Measurements from ENCODE around the gene DYNC2H1.
"Not testable (repeated sequence)": the region's sequence is repeated elsewhere in the genome, so short reads cannot be mapped to it uniquely, and the experiment has no call there.

The DYNC2H1 gene

DNA sequence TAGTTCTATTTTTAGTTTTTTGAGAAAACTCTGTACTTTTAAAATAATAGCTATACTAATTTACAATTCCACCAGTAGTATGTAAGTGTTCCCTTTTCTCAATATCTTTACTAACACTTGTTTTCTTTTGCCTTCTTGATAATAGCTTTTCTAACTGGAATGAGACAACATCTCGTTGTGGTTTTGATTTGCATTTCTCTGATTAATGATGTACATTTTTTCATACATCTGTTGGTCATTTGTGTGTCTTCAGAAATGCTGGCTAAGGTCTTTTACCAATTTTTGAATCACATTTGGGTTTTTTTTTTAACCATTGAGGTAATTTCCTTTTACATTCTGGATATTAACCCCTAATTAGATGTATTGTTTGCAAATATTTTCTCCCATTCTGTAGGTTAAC, 258.9 kb downstream of the DYNC2H1 start:
- in situ Hi-C loops (cut with HindIII; ENCODE audit: low sequenced_read_pairs) = no loop called here

DNA sequence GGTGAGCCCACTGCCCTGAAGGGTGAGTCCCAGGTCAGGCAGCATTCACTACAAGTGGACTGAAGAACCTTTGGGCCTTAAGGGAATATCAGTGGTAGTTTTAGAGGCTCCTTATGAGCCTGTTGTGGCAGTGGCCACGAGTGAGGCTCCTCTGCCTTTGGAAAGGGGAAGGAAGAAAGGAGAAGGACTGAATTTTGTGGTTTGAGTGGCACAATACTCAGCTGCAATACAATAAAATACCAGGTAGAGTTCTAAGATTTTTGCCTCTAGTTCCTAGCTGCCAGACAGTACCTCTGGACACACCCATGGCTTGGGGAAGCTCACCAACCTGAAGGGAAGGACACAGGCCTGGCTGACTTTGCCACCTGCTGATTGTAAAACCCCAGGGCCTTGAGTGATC, 260.9 kb downstream of the DYNC2H1 start:
- in situ Hi-C loops (cut with HindIII; ENCODE audit: low sequenced_read_pairs) = no loop called here

DNA sequence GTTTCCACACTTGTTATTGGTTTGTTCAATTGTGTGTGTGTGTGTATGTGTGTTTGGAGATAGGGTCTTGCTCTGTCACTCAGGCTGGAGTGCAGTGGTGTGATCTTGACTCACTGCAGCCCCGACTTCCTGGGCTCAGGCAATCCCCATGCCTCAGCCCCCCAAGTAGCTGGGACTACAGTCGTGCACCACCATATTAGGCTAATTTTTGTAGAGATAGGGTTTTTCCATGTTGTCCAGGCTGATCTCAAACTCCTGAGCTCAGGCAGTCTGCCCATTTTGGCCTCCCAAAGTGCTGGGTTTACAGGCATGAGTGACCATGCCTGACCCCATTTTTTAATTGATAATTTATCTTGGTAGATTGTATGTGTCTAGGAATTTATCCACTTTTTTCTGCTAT, 263.7 kb downstream of the DYNC2H1 start:
- in situ Hi-C loops (cut with HindIII; ENCODE audit: low sequenced_read_pairs) = no loop called here

DNA sequence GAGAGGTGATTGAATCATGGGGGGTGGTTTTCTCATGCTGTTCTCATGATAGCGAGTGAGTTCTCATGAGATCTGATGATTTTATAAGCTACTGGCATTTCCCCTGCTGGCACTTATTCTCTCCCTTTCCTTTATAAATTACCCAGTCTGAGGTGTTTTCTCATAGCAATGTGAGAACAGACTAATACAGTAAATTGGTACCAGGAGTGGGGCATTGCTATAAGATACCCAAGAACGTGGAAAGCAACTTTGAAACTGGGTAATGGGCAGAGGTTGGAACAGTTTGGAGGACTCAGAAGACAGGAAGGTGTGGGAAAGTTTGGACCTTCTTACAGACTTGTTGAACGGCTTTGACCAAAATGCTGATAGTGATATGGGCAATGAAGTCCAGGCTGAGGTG, 265.0 kb downstream of the DYNC2H1 start:
- in situ Hi-C loops (cut with HindIII; ENCODE audit: low sequenced_read_pairs) = not testable (repeated sequence)

DNA sequence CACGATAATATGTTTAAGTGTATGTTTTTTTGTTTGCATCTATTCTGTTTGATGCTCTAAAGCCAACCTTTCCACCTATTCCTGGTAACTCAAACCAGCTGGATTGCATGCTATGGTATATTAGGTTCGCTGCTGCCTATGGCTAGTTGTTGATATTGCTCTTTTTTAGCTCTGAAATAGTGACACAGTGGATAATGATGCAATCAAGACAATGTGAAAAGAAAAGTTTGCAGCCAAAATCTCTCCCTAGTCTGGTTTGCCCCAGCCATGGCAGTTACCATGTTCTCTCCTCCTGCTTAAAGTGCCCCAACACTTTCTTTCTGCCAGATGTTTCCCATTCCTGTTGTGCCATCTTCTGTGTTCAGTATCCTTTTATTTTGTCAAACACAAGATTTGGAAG, 269.7 kb downstream of the DYNC2H1 start:
- in situ Hi-C loops (cut with HindIII; ENCODE audit: low sequenced_read_pairs) = no loop called here

DNA sequence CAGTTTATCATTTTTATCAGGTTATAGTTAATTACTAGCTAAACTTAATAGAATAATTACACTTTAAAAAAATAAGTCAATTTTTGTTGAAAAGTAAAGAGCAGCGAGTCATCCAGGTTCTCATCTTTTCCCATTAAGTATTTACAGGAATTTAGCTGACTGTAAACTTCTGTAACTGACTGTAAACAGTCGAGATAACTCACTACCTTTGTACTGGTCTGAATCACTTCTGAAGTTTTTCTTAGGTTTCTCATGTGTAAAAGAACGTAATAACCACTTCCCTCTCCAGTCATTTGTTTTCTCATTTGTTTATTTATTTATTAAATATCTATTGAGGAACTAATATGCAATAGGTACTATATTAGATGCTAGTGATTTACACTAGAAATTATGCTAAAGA, 270.8 kb downstream of the DYNC2H1 start:
- in situ Hi-C loops (cut with HindIII; ENCODE audit: low sequenced_read_pairs) = no loop called here

DNA sequence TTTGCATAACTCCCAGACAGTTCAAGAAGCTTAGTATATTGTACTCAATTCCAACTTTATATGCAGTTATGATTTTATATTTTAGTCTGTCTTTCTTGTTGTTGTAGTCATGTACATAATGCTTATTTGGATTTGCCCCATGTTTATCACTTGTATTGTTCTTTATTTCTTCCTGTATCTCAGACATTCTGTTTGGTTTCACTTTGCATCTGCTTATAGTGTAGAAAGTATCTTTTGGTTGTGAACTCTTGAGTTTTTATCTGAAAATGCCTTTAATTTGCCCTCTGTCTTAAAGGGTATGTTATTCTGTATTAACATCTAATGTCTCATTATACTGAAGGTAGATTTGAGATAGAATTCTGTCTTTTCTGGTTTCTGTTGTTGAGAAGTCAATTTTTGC, 275.4 kb downstream of the DYNC2H1 start:
- in situ Hi-C loops (cut with HindIII; ENCODE audit: low sequenced_read_pairs) = no loop called here

DNA sequence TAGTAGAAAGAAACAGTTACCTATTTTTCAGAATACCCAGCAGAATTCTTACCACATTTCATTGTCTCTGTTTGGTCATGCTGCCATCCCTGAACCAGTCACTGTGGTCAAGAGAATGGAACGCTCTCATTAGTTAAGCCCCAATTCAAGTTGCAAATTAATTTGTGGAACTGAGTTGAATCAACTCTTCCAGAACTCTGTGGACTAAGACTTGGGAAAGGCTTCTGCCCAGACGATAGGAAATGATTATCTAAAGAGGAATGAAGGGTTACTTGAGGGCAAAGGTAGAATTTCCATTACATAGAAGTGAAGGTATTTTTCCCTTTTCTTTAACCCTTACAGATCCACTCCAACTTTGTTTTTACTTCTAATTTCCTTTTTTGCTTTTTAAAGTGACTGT, 286.4 kb downstream of the DYNC2H1 start:
- in situ Hi-C loops (cut with HindIII; ENCODE audit: low sequenced_read_pairs) = no loop called here

DNA sequence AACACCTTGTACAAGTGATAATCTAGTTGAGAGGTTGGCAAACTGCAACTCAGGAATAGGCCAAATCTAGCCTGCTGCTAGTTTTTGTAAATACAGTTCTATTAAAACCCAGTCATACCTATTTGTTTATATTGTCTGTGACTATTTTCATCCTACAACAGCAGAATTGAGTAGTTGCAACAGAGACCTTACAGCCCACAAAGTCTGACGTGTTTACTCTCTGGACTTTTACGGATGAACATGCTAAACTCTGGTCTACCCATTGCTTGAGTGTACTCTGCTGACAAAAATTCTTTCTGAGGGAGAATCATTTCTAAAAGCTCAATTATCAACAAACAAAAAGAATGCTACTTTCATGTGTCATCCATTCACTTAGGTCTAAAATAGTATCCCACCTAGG, 287.0 kb downstream of the DYNC2H1 start:
- in situ Hi-C loops (cut with HindIII; ENCODE audit: low sequenced_read_pairs) = no loop called here

DNA sequence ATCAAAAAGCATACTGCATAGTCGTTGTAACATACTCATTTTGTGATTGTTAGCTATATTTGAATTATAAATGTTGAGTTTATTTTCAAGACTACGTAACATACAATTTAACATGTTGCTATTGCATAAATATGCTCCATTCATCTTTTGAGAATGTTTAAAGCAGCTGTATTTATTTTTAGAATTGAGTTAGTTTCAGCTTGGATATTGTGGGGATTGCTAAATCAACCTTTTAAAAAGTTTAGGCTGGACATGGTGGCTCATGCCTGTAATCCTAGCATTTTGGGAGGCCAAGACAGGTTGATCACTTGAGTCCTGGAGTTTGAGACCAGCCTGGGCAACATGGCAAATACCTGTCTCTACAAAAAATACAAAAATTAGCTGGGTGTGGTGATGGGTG, 288.1 kb downstream of the DYNC2H1 start:
- in situ Hi-C loops (cut with HindIII; ENCODE audit: low sequenced_read_pairs) = no loop called here

DNA sequence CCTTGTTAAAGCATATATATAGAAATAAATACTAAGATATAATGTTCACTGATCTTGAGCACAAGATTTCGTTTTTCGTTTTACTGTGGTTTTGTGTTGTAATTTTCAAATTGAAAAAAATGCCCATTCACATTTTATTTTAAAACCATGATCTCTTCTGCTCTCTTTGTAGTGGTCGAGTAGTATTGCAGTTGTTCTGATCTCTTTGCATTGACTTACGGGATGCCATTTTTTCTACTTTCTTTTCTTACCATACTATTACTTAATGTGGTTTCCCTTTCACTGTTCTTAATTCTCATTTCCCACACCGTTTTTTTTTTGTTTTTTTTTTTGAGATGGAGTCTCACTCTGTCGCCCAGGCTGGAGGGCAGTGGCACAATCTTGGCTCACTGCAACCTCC, 289.6 kb downstream of the DYNC2H1 start:
- in situ Hi-C loops (cut with HindIII; ENCODE audit: low sequenced_read_pairs) = no loop called here

DNA sequence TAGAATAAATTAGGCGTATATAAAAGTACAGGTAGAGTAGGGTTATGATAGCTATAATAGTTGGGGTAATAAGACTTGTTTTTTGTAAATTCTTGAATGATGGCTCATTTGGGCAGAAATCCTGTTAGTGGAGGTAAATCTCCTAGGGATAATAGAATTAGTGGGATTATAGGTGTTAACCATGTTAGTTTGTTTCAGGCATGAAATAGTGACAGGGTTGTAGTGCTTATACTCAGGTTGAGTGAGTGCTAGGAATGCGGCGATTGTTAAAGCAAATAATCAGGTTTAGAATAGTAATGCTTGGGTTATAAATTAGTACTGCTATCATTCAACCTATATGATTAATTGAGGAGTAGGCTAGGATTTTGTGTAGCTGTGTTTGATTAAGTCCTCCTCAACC, 297.1 kb downstream of the DYNC2H1 start:
- in situ Hi-C loops (cut with HindIII; ENCODE audit: low sequenced_read_pairs) = no loop called here

DNA sequence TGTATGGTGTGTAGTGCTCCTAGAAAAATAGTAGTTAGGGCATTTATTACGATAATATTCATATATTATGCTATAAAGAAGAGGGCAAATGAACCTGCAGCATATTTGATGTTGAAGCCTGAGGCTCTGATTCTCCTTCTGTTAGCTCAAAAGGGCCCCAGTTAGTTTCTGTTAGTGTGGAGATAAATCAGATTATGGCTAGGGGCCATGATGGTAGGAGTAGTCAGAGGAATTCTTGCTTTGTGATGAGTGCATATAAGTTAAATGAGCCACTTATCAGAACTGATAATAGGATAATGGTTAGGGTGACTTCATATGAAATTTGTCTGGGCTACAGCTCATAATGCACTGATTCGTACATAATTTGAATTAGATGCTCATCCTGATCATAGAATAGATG, 298.4 kb downstream of the DYNC2H1 start:
- in situ Hi-C loops (cut with HindIII; ENCODE audit: low sequenced_read_pairs) = no loop called here

DNA sequence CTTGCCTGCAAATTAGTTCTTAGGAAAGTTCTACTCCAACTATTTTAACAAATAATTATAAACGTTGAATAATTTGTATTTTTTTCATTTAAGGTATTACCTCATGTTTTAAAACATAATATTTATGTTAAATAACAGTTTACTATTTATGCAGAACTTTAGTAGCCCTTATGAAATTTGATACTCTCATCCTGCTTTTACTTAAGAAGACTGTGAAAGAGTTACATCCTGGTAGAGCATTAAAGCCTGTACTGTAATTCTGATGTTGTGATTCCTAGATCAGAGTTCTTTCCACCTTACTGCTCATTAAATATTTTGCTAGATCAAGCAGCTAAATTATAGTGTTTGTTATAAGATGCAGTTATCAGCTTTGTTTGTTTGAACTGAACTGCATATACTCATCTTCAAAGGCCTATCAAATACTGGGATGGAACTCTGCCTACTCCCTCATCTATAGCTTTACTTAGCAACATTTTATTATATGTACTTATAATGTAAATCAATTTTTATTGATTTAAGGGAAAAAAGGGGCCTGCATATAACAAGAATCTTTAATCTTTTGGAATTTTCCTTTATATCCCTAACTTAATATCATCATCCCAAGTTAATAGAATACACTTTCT, 304.2 kb downstream of the DYNC2H1 start:
- in situ Hi-C loops (cut with HindIII; ENCODE audit: low sequenced_read_pairs) = no loop called here

DNA sequence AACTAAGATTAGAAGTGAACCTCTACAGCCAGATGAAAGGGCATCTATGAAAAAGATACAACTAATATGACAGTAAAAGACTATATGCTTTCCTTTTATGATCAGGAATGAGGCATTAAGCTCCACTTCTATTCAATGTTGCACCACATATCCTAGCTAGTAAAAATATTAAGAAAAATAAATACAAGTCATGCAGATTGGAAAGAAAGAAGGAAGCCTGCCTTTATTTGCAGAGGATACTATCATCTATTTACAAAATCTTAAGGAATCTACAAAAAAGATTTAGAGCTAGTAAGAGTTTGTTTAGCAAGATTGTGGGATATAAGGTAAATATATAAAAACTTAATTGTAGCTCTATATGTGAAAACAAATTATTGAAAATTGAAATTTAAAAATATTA, 308.8 kb downstream of the DYNC2H1 start:
- in situ Hi-C loops (cut with HindIII; ENCODE audit: low sequenced_read_pairs) = no loop called here

DNA sequence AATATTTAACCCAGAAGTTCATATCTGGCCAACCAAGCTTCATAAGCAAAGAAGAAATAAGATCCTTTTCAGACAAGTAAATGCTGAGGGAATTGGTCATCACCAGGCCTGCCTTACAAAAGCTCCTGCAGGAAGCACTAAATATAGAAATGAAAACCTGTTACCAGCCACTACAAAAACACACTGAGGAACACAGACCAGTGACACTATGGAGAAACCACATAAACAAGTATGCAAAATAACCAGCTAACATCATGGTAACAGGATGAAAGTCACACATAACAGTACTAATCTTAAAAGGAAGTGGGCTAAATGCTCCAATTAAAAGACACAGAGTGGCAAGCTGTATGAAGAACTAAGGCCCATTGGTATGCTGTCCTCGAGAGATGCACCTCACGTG, 311.4 kb downstream of the DYNC2H1 start:
- in situ Hi-C loops (cut with HindIII; ENCODE audit: low sequenced_read_pairs) = no loop called here

DNA sequence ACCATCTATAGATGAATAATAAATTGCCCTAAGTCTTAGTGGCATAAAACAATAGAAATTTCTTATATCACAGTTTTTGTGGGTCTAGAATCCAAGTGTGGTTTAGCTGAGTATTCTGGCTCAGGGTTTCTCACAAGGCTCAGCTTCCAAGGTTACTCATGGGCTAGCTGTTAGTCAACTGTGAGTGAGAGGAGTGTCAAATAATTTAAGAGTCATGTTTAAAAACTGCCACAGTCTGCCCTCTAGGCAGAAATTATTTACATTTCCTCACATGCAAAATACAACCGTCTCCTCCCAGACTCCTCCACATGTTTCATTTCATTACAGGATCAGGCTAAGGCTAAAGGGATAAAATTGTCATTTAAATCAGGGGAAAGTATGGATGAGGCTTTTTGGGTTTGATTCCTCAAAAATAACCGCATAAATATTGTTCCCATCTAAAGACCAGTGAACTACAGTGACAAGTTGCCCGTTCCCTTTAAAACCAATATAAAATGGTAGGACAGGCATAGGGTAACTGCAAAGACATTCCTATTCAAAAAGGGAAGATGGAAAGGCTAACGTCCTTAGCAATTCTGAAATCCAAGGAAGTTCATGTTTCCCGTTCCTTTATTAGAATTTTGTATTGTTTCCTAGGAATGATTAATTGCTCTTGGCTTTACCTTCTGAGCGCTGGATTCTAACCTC, 324.3 kb downstream of the DYNC2H1 start:
- in situ Hi-C loops (cut with HindIII; ENCODE audit: low sequenced_read_pairs) = no loop called here

DNA sequence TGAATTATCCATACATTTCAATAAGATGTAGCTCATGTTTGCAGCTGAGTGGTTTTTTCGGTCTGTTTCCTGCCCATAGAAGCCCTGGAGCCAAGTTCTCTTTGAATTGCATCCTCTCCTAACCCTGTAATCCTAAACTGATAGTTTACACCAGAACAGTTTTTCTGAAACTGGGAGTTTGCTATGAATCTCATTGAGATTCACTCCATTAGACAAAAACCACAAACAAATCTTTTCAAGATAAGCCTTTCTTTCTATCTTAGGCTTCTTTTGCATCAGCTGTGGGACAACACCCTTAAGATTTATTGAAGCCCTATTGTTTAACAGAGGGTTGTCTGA, 324.8 kb downstream of the DYNC2H1 start:
- in situ Hi-C loops (cut with HindIII; ENCODE audit: low sequenced_read_pairs) = no loop called here

DNA sequence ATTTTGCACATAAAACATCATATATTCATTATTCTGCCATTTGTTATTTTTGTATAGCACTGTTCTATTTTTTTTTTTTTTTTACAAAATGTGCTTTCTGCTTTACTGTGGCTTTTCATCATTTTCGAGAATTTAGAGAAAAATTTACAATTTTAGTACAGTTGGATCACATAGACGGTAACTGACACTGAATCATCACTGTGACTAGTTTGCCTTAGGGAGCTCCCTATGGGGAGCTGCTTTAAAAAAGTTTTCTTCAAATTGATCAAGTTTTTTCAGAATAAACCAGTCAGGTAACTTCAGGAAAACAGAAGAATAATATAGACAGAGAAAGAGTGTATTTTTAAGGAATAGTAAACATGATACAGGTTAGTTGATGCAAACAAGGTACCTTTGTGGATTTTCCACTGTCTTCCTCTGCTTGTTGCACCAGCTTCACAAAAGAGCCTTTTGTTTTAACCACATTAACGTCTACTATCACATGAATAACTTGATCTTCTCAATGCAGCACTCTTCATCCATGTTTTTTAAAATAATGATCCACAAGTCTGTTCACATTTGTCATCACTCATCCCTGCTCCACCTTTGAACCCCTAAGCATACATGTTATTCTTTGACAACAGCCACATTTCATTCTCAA, 327.0 kb downstream of the DYNC2H1 start:
- in situ Hi-C loops (cut with HindIII; ENCODE audit: low sequenced_read_pairs) = no loop called here

DNA sequence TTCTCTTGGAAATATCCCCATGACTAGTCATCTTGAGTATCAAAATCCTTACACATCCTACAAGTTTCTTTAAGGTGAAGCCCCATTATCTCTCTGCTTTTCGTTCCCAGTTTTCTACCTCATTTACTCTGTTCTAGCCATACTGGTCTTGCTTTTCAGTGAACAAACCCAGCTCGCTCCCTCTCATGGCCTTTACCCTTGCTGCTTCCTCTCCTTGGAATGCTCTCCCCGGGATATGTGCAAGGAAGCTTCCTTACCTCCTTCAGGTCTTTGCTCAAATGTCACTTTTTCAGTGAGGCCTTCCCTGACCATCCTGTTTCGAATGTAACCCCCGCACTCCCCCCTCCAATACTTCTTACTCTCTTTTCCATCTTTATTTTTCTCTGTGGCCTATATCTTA, 331.8 kb downstream of the DYNC2H1 start:
- in situ Hi-C loops (cut with HindIII; ENCODE audit: low sequenced_read_pairs) = no loop called here

DNA sequence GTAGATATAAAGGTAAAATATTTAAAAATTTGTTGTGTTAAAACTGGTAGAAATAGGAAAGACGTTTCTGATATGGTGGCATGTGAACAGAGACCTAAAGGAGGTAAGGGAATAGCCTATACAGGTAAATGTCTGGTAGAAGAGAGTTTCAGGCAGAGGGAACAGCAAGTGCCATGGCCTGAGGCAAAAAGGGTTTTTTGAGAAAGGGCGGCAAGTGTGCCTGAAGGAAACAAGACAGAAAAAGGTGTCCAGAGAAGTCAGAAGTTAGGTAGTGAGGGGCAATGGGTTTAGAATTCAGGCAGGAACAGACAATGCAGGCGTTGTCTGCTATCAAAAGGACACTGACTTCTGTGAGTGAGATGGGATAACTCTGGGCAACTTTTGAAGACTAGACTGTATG, 339.7 kb downstream of the DYNC2H1 start:
- in situ Hi-C loops (cut with HindIII; ENCODE audit: low sequenced_read_pairs) = no loop called here

DNA sequence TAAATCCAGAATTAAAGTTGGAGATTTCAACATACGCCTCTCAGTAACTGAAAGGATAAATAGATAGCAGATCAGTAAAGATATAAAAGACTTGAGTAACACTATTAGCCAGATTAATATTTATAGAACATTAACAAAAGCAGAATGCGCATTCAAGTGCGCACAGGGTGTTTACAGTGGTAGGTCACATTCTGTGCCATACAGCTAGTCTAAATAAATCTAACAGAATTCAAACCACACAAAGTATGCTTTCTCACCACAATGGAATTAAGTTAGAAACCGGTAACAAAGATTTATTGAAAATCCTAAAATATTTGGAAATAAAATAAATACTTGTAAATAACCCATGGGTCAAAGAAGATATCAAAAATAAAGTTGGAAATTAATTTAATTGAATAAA, 341.0 kb downstream of the DYNC2H1 start:
- in situ Hi-C loops (cut with HindIII; ENCODE audit: low sequenced_read_pairs) = no loop called here

DNA sequence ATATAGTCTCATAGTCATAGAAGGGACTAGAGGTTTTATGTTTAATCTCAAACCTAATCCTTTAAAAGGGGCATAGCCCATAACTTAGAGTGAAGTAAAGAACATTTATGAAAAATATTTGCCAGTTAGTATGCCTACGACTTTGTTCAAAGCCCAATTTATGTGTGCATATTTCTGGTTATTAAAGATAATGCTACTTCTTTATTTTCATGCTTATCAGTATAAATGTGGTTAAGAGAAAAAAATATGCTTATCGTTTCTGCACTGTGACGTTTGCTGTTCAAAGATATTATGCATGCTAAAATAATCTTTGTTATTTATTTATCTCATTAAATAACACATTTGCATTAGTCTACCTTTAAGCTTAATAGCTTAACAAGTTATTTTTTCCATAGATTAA, 343.9 kb downstream of the DYNC2H1 start:
- in situ Hi-C loops (cut with HindIII; ENCODE audit: low sequenced_read_pairs) = no loop called here
